Type B pancreatic cell (in vitro differentiated cells): ENCODE data around the gene ZNF770. TPM values are rescaled to one million over a fixed set of nuclear protein-coding genes. Genes with fewer than 3 reads are reported as not detected.
"Not testable (repeated sequence)": the region's sequence is repeated elsewhere in the genome, so short reads cannot be mapped to it uniquely, and the experiment has no call there.

Source experiments
- DNase-seq: peaks from one replicate; pipeline ENCODE4 v3.0.0; 2021; ENCODE audit warnings: mixed read lengths; ENCODE audit not compliant: unreplicated experiment; ENCODE audit errors: extremely low spot score
- H3K27ac Mint-ChIP-seq: 2 replicates; pipeline ENCODE4 v1.8.0; 2021; ENCODE audit warnings: mild to moderate bottlenecking, mixed read lengths
- H3K27me3 Mint-ChIP-seq: 2 replicates; pipeline ENCODE4 v1.8.0; 2021; ENCODE audit warnings: mixed read lengths
- H3K36me3 Mint-ChIP-seq: 2 replicates; pipeline ENCODE4 v1.8.0; 2021; ENCODE audit warnings: mixed read lengths
- H3K4me1 Mint-ChIP-seq: one replicate; pipeline ENCODE4 v1.8.0; 2021; ENCODE audit warnings: mixed read lengths; ENCODE audit not compliant: unreplicated experiment
- H3K4me3 Mint-ChIP-seq: 2 replicates; pipeline ENCODE4 v1.8.0; 2021; ENCODE audit warnings: mild to moderate bottlenecking, mixed read lengths
- H3K9me3 Mint-ChIP-seq: 2 replicates; pipeline ENCODE4 v1.8.0; 2021; ENCODE audit warnings: mixed read lengths
- CTCF ChIP-seq: fragments of 200-600 bp; sonication (generic); conservative IDR thresholded peaks from 2 replicates; pipeline ENCODE4 v1.5.0; 2021; ENCODE audit warnings: antibody characterized with exemption, mild to moderate bottlenecking
- total RNA-seq: library from RNA; stranded (reverse); gene quantifications from 2 replicates; pipeline ENCODE4 v1.2.1, GENCODE V29; 2021; ENCODE audit warnings: low replicate concordance

The ZNF770 gene
- total RNA-seq, 1 donor from 2014 or later = 58.7 TPM

GRCh38 chr15:34973512-34973911 is 14.6 kb downstream of the ZNF770 start:
- no peak overlapping the region for H3K27ac Mint-ChIP-seq

GRCh38 chr15:34970098-34970643 is 17.9 kb downstream of the ZNF770 start:
- DNase-seq, H3K27me3 Mint-ChIP-seq: not testable (repeated sequence)
- H3K27ac Mint-ChIP-seq = peak overlapping the region; percentile 96

More at GRCh38 chr15:34973512-34973911, 14.6 kb downstream of the ZNF770 start:
- no peak for TF ChIP-seq CTCF
- peaks cover 13% of the 10 kb centered on the region for H3K36me3 Mint-ChIP-seq
- peaks cover 10% of the 10 kb centered on the region for H3K4me1 Mint-ChIP-seq
- H3K4me3 Mint-ChIP-seq = no peak overlapping the region
- no peaks in the 10 kb centered on the region for H3K9me3 Mint-ChIP-seq
- DNase-seq = no peak
- H3K27me3 Mint-ChIP-seq = no peaks in the 10 kb centered on the region

GRCh38 chr15:34969340-34970097 is 18.6 kb downstream of the ZNF770 start, which contains the start of gene AQR:
Gene AQR, minus strand, starts transcription at chr15:34969742. Its CDS starts 129 bp downstream, at chr15:34969613.
- H3K27me3 Mint-ChIP-seq = no peaks in the 10 kb centered on the region
- peaks cover 9% of the 10 kb centered on the region for H3K36me3 Mint-ChIP-seq
- H3K4me3 Mint-ChIP-seq = peak within 1 kb of the TSS; percentile 100
- H3K4me1 Mint-ChIP-seq = peaks cover 16% of the 10 kb centered on the region
- TF ChIP-seq CTCF = peak; percentile 80
- no peaks in the 10 kb centered on the region for H3K9me3 Mint-ChIP-seq
- H3K27ac Mint-ChIP-seq = peak within 1 kb of the TSS; percentile 96
- DNase-seq = peak; percentile 93

More at GRCh38 chr15:34970098-34970643, 17.9 kb downstream of the ZNF770 start:
- Mint-ChIP-seq H3K4me3 (peak overlapping the region; percentile 100), H3K4me1 (peaks cover 16% of the 10 kb centered on the region)
- not testable (repeated sequence) for H3K36me3 Mint-ChIP-seq, H3K9me3 Mint-ChIP-seq

- Mint-ChIP-seq H3K4me3 (no peak overlapping the region), H3K4me1 (peaks cover 10% of the 10 kb centered on the region), H3K27me3 (no peaks in the 10 kb centered on the region), H3K36me3 (peaks cover 20% of the 10 kb centered on the region), H3K9me3 (no peaks in the 10 kb centered on the region), H3K27ac (no peak overlapping the region)
- no peak for TF ChIP-seq CTCF
- no peak for DNase-seq
Measured at GRCh38 chr15:34964277-34964676, 23.8 kb downstream of the ZNF770 start.

GRCh38 chr15:34953851-34954250 is 34.2 kb downstream of the ZNF770 start:
- Mint-ChIP-seq H3K4me1 (no peaks in the 10 kb centered on the region), H3K36me3 (peaks cover 23% of the 10 kb centered on the region), H3K27me3 (no peaks in the 10 kb centered on the region), H3K9me3 (no peaks in the 10 kb centered on the region), H3K4me3 (no peak overlapping the region), H3K27ac (no peak overlapping the region)
- no peak for DNase-seq
- no peak for TF ChIP-seq CTCF

- Mint-ChIP-seq H3K27ac (no peak overlapping the region), H3K36me3 (peaks cover 28% of the 10 kb centered on the region), H3K27me3 (no peaks in the 10 kb centered on the region), H3K4me3 (no peak overlapping the region), H3K4me1 (no peaks in the 10 kb centered on the region), H3K9me3 (no peaks in the 10 kb centered on the region)
- no peak for DNase-seq
- TF ChIP-seq CTCF = no peak
Measured at GRCh38 chr15:34952481-34952880, 35.6 kb downstream of the ZNF770 start.
